Adrenal gland (tissue), 12 donors: ENCODE data around the gene ZNF665. TPM values are rescaled to one million over a fixed set of nuclear protein-coding genes. Genes with fewer than 3 reads are reported as not detected.
"Not testable (repeated sequence)": the region's sequence is repeated elsewhere in the genome, so short reads cannot be mapped to it uniquely, and the experiment has no call there.

Experiments used
- DNase-seq, 7 donors: peaks; one replicate each; pipeline ENCODE4 v3.0.0-alpha.2; 2019 to 2020
- H3K27ac ChIP-seq, 5 donors: fragments of 200-600 bp; sonication (generic) in 4 of 5; 1 replicate in 3 of 5; 2 replicates in 2 of 5; pipeline versions ENCODE4 v1.5.1 to v1.8.0; 2016 to 2020; ENCODE audit warnings: mild to moderate bottlenecking in 1 of 5
- H3K27me3 ChIP-seq: fragments of 200-600 bp; 2 replicates; pipeline ENCODE4 v1.8.0; 2021
- H3K36me3 ChIP-seq, 2 donors: fragments of 200-600 bp; replicated peaks in 1 of 2; 1 replicate in 1 of 2; 2 replicates in 1 of 2; pipeline versions ENCODE4 v1.5.1 to v1.8.0; 2018 to 2022
- H3K4me1 ChIP-seq, 2 donors: fragments of 200-600 bp; replicated peaks in 1 of 2; 1 replicate in 1 of 2; 2 replicates in 1 of 2; pipeline versions ENCODE4 v1.5.1 to v1.8.0; 2018 to 2021
- H3K4me3 ChIP-seq, 4 donors: fragments of 200-600 bp; sonication (generic) in 3 of 4; one replicate each; pipeline ENCODE4 v1.5.1; 2016 to 2018
- H3K9me3 ChIP-seq, 3 donors: fragments of 200-600 bp; sonication (generic) in 1 of 3; replicated peaks in 1 of 3; 1 replicate in 2 of 3; 2 replicates in 1 of 3; pipeline versions ENCODE4 v1.5.1 to v1.8.0; 2016 to 2021
- CTCF ChIP-seq, 6 experiments: fragments of 450-650 bp in 4 of 6; fragments of 200-600 bp in 2 of 6; sonication (generic) in 1 of 6; IDR thresholded peaks; 1 replicate in 5 of 6; 2 replicates in 1 of 6; pipeline versions ENCODE4 v1.5.1 to v1.8.0; 2016 to 2021; ENCODE audit warnings: antibody characterized with exemption in 6 of 6, mild to moderate bottlenecking in 2 of 6, moderate library complexity in 1 of 6
- POLR2A ChIP-seq, 2 donors: fragments of 450-650 bp; IDR thresholded peaks; one replicate each; pipeline ENCODE4 v1.6.1; 2017; ENCODE audit warnings: antibody characterized with exemption in 2 of 2, mild to moderate bottlenecking in 2 of 2, moderate library complexity in 1 of 2
- WGBS, 4 donors: extraction: QIAGEN DNeasy Blood & Tissue Kit in 2 of 4; methylation state at CpG; one replicate each; pipeline versions ENCODE4 v1.1.5 to v1.1.7; 2013 to 2017; 5-methylcytosine and 5-hydroxymethylcytosine counted together
- intact Hi-C, 2 donors: fragments of 100-400 bp; cut with DNase I; formaldehyde crosslinking; loops; one replicate each; pipeline versions ENCODE4 v1.14.1 to v1.15.0; 2022 to 2023
- polyA plus RNA-seq, 3 donors: library from polyadenylated mRNA; stranded (reverse); fragments of 200-250 nt in 2 of 3; fragments of 350-450 nt in 1 of 3; fragmentation: Illumina TruSeq in 1 of 3; extraction: RNeasy Lipid Tissue Mini Kit (QIAGEN cat#74804) in 1 of 3; gene quantifications; one replicate each; pipeline ENCODE4 v1.2.3, GENCODE V29; 2013 to 2014
- total RNA-seq, 9 donors: library from RNA; depleted of rRNA in 4 of 9; stranded (reverse); fragments of >200 nt in 4 of 9; fragments of 120-200 nt in 1 of 9; fragmentation: NEBNext Ultra II Directional in 1 of 9; extraction: Animal tissue kit (Norgen Biotek cat#: 25700) in 1 of 9; gene quantifications; one replicate each; pipeline versions ENCODE4 v1.1.0 to v1.2.4, GENCODE V29; 2013 to 2023
- donor health status: healthy with polysubstance abuse.
- donor health status: Bipolar disorder and iron deficiency.
- donor health status: DM: yes; HTN: yes; CAD: no.
- donor health status: DM: no; HTN: no; CAD: no.
- donor health status: DM: no; HTN: no; CAD: no.
- donor health status: DM: yes; HTN: yes; CAD: no.

ZNF665 gene
- total and polyA plus RNA-seq, 12 donors = 1.2 to 9.3 (median 4.1) TPM

- WGBS, 4 donors = 23 to 34% (median 29%) methylated on average over 6 of the region's 6 CpGs
- intact Hi-C loops = no loop called here
- H3K4me1 ChIP-seq = peaks cover 25 to 34% of the 10 kb centered on the region in 2 donors
- no peaks in the 10 kb centered on the region for H3K9me3 ChIP-seq
- H3K27me3 ChIP-seq = no peaks in the 10 kb centered on the region
- H3K36me3 ChIP-seq = no peaks in the 10 kb centered on the region
- H3K4me3 ChIP-seq = peak overlapping the region in 2 of 4 donors; percentile 48 to 73
- TF ChIP-seq POLR2A (IDR thresholded peaks at IDR 0.05) (no peak), CTCF (IDR thresholded peaks at IDR 0.05) (peak in 1 of 6 experiments; percentile 14)
- peak in 4 of 7 donors; percentile 15 to 49 (median 44) for DNase-seq
- H3K27ac ChIP-seq = peak overlapping the region; percentile 53 to 97 (median 92)
Measured at GRCh38 chr19:53131727-53132126, 61.4 kb downstream of the ZNF665 start.

- intact Hi-C loops = no loop called here
- no peaks in the 10 kb centered on the region for H3K36me3 ChIP-seq
- TF ChIP-seq CTCF (IDR thresholded peaks at IDR 0.05) (no peak), POLR2A (IDR thresholded peaks at IDR 0.05) (peak in 1 of 2 donors; percentile 0)
- peak overlapping the region in 4 of 5 donors; percentile 85 to 97 (median 92) for H3K27ac ChIP-seq
- no peaks in the 10 kb centered on the region for H3K27me3 ChIP-seq
- no peaks in the 10 kb centered on the region for H3K9me3 ChIP-seq
- DNase-seq = peak in 5 of 7 donors; percentile 21 to 49 (median 38)
- H3K4me1 ChIP-seq = peaks cover 25 to 34% of the 10 kb centered on the region in 2 donors
- H3K4me3 ChIP-seq = peak overlapping the region in 1 of 4 donors; percentile 73
- WGBS, 4 donors = 53 to 77% (median 65%) methylated on average over 4 of the region's 4 CpGs
Measured at GRCh38 chr19:53131085-53131590, 62.0 kb downstream of the ZNF665 start.

- Histone ChIP-seq H3K9me3 (no peaks in the 10 kb centered on the region), H3K4me3 (no peak overlapping the region), H3K27me3 (no peaks in the 10 kb centered on the region), H3K4me1 (peaks cover 25 to 34% of the 10 kb centered on the region in 2 donors), H3K36me3 (no peaks in the 10 kb centered on the region), H3K27ac (peak overlapping the region in 4 of 5 donors; percentile 23 to 97 (median 89))
- intact Hi-C loops = no loop called here
- WGBS, 4 donors = 42 to 53% (median 44%) methylated on average over 7 of the region's 7 CpGs
- peak in 1 of 2 donors; percentile 75 for TF ChIP-seq POLR2A (IDR thresholded peaks at IDR 0.05)
- TF ChIP-seq CTCF (IDR thresholded peaks at IDR 0.05) = no peak
- DNase-seq = peak; percentile 51 to 84 (median 72)
Measured at GRCh38 chr19:53130506-53130905, 62.7 kb downstream of the ZNF665 start.

GRCh38 chr19:53126733-53127526 is 66.2 kb downstream of the ZNF665 start:
- H3K27me3 ChIP-seq, H3K36me3 ChIP-seq, H3K9me3 ChIP-seq, H3K4me3 ChIP-seq: not testable (repeated sequence)
- peak overlapping the region; percentile 60 to 84 (median 78) for H3K27ac ChIP-seq
- peak in 1 of 7 donors; percentile 22 for DNase-seq
- intact Hi-C loops = loop anchor here in 1 of 2 donors (5.0 kb wide), 1 partner anchor 40 kb away; no protein-coding TSS in a partner anchor
- 27 to 43% (median 36%) methylated on average over 8 of the region's 15 CpGs for whole genome bisulfite sequencing, 4 donors
- H3K4me1 ChIP-seq = peaks cover 24 to 29% of the 10 kb centered on the region in 2 donors
